ENCODE data around the gene FAM163B. TPM values are rescaled to one million over a fixed set of nuclear protein-coding genes. Genes with fewer than 3 reads are reported as not detected.

Gene FAM163B
- total RNA-seq, 2 donors from 2014 or later, result not detected

- Mint-ChIP-seq H3K4me1 (peaks cover 12% of the 10 kb centered on the region), H3K9me3 (no peaks in the 10 kb centered on the region), H3K4me3 (no peak overlapping the region), H3K27ac (no peak overlapping the region), H3K27me3 (ENCODE audit: insufficient read depth) (no peaks in the 10 kb centered on the region), H3K36me3 (ENCODE audit: low read depth) (no peaks in the 10 kb centered on the region)
- TF ChIP-seq CTCF (conservative IDR thresholded peaks at IDR 0.05), result no peak
- no peak for DNase-seq
- WGBS, 2 experiments (ENCODE audit: insufficient coverage in 1 of 2, insufficient read length in 1 of 2), result 87 to 90% methylated on average over 5 of the region's 5 CpGs
- no peak overlapping the region for H3K4me3 ChIP-seq (ENCODE audit: low read length)
- no peaks in the 10 kb centered on the region for H3K27me3 ChIP-seq (ENCODE audit: control insufficient read depth, insufficient read depth, low read length, poor library complexity, severe bottlenecking)
- no peak overlapping the region for H3K9ac ChIP-seq (ENCODE audit: extremely low read depth, low read length, poor library complexity, severe bottlenecking)
- H3K27ac ChIP-seq (ENCODE audit: low read depth, low read length), result no peak overlapping the region
- no peaks in the 10 kb centered on the region for H3K9me3 ChIP-seq (ENCODE audit: control insufficient read depth, low read length)
- peaks cover 4% of the 10 kb centered on the region for H3K4me1 ChIP-seq (ENCODE audit: control insufficient read depth, insufficient read depth, low read length)
- H3K36me3 ChIP-seq (ENCODE audit: control insufficient read depth, insufficient read depth, low read length), result no peaks in the 10 kb centered on the region
Observed at GRCh38 chr9:133556354-133556753, 52.8 kb downstream of the FAM163B start.

- no peak overlapping the region for H3K4me3 ChIP-seq (ENCODE audit: low read length)
- no peak for TF ChIP-seq CTCF (conservative IDR thresholded peaks at IDR 0.05)
- no peaks in the 10 kb centered on the region for H3K27me3 ChIP-seq (ENCODE audit: control insufficient read depth, insufficient read depth, low read length, poor library complexity, severe bottlenecking)
- no peak overlapping the region for H3K27ac ChIP-seq (ENCODE audit: low read depth, low read length)
- no peak overlapping the region for H3K9ac ChIP-seq (ENCODE audit: extremely low read depth, low read length, poor library complexity, severe bottlenecking)
- no peaks in the 10 kb centered on the region for H3K36me3 Mint-ChIP-seq (ENCODE audit: low read depth)
- DNase-seq, result no peak
- H3K9me3 ChIP-seq (ENCODE audit: control insufficient read depth, low read length), result no peaks in the 10 kb centered on the region
- 93 to 94% methylated on average over 8 of the region's 8 CpGs for WGBS, 2 experiments (ENCODE audit: insufficient coverage in 1 of 2, insufficient read length in 1 of 2)
- H3K4me1 ChIP-seq (ENCODE audit: control insufficient read depth, insufficient read depth, low read length), result peaks cover 4% of the 10 kb centered on the region
- H3K27ac Mint-ChIP-seq, result no peak overlapping the region
- peaks cover 12% of the 10 kb centered on the region for H3K4me1 Mint-ChIP-seq
- H3K4me3 Mint-ChIP-seq, result no peak overlapping the region
- no peaks in the 10 kb centered on the region for H3K27me3 Mint-ChIP-seq (ENCODE audit: insufficient read depth)
- H3K9me3 Mint-ChIP-seq, result no peaks in the 10 kb centered on the region
- H3K36me3 ChIP-seq (ENCODE audit: control insufficient read depth, insufficient read depth, low read length), result no peaks in the 10 kb centered on the region
Observed at GRCh38 chr9:133554729-133555128, 54.5 kb downstream of the FAM163B start.

GRCh38 chr9:133553973-133554713 lies 55.0 kb downstream of the FAM163B start:
- H3K4me3 Mint-ChIP-seq, result no peak overlapping the region
- H3K36me3 Mint-ChIP-seq (ENCODE audit: low read depth), result no peaks in the 10 kb centered on the region
- 87 to 88% methylated on average over 6 to 31 of the region's 31 CpGs for WGBS, 2 experiments (ENCODE audit: insufficient coverage in 1 of 2, insufficient read length in 1 of 2)
- peak; percentile 75 for DNase-seq
- no peak overlapping the region for H3K27ac Mint-ChIP-seq
- no peaks in the 10 kb centered on the region for H3K9me3 ChIP-seq (ENCODE audit: control insufficient read depth, low read length)
- no peak for TF ChIP-seq CTCF (conservative IDR thresholded peaks at IDR 0.05)
- no peaks in the 10 kb centered on the region for H3K36me3 ChIP-seq (ENCODE audit: control insufficient read depth, insufficient read depth, low read length)
- H3K27ac ChIP-seq (ENCODE audit: low read depth, low read length), result no peak overlapping the region
- peaks cover 4% of the 10 kb centered on the region for H3K4me1 ChIP-seq (ENCODE audit: control insufficient read depth, insufficient read depth, low read length)
- no peaks in the 10 kb centered on the region for H3K9me3 Mint-ChIP-seq
- no peak overlapping the region for H3K9ac ChIP-seq (ENCODE audit: extremely low read depth, low read length, poor library complexity, severe bottlenecking)
- peaks cover 12% of the 10 kb centered on the region for H3K4me1 Mint-ChIP-seq
- no peaks in the 10 kb centered on the region for H3K27me3 ChIP-seq (ENCODE audit: control insufficient read depth, insufficient read depth, low read length, poor library complexity, severe bottlenecking)
- H3K4me3 ChIP-seq (ENCODE audit: low read length), result no peak overlapping the region
- H3K27me3 Mint-ChIP-seq (ENCODE audit: insufficient read depth), result no peaks in the 10 kb centered on the region

Data from endodermal cell (in vitro differentiated cells).